ENCODE measurements around the gene LSS.

The LSS gene

GRCh38 chr21:46217511-46218196 is 10.9 kb downstream of the LSS start:
- DNase-seq: no peak

- no peak for DNase-seq
Observed at GRCh38 chr21:46216132-46216747, 12.3 kb downstream of the LSS start.

- no peak for DNase-seq
Observed at GRCh38 chr21:46215436-46216131, 13.0 kb downstream of the LSS start.

DNA sequence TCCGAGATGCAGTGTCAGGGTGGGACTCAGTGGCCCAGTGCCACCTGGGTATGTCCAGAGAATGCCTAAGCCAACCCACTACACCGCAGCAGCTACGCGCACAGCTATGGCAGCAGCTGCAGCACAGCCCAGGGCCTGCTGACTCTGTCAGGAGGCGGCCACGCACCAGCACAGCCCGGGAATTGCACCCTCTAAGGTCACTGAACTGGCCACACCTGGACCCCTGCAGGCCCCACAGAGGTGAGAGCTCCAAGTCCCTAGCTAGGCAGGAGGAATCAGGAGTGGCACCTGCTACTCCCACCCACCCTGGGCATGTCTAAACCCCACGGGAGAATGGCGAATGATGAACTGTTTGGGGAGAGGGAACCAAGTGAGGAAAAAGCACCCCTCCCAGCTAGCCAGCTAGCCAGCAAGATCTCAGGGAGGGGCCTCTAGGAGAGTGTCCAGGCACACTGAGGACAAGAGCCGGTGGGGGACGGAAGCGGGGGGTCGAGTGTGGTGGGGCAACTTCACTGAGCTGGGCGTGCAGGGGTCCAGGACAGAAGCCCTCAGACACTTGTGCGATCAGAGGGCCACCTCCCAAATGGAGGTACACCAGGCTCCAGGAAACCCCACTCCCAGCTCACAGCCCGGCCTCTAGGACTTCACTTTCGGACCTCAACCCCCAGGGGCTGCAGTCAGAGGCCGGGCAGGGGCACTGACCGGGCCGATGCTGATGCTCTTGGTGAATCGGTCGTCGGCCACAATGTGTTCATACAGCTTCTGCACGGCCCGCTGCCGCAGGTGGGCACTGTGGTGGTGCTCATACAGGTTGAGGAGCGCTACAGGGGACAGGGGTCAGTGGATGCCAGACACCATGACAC is 13.9 kb downstream of the LSS start:
- DNase-seq: no peak

DNA sequence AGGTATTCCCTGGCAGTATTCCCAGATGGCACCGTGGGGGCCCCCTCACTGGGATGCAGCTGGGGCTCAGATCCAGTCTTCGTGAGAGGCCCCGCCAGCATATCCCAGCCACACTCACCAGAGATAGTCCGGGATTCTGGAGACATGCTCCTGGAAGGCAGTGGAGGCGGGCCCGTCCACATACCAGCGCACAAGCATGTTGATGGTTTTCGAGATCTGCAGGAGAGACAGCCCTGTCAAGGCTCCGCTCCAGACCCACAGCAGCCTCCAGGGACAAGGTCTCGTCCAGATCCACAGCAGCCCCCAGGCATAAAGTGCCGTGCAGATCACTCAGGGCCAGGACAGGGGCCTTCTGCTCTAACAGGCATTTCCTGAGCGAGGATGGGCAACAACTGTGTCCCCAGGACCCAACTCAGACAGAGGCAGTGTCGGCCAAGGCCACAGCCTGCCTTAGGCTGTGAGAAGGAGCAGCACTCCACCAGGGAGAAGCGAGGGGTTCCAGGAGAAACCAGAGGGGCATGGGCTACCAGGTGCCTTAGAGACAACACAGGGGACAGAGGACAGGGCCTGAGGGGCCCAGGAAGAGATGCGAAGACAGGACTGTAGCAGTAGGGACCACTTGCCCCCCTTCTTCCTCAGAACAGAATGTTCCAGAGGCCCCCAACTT is 14.8 kb downstream of the LSS start:
- DNase-seq: no peak

GRCh38 chr21:46212721-46213484 is 15.7 kb downstream of the LSS start:
- DNase-seq: no peak

- no peak for DNase-seq
Observed at GRCh38 chr21:46211786-46212720, 16.5 kb downstream of the LSS start.

- DNase-seq: no peak
Observed at GRCh38 chr21:46211376-46211775, 17.2 kb downstream of the LSS start.

DNA sequence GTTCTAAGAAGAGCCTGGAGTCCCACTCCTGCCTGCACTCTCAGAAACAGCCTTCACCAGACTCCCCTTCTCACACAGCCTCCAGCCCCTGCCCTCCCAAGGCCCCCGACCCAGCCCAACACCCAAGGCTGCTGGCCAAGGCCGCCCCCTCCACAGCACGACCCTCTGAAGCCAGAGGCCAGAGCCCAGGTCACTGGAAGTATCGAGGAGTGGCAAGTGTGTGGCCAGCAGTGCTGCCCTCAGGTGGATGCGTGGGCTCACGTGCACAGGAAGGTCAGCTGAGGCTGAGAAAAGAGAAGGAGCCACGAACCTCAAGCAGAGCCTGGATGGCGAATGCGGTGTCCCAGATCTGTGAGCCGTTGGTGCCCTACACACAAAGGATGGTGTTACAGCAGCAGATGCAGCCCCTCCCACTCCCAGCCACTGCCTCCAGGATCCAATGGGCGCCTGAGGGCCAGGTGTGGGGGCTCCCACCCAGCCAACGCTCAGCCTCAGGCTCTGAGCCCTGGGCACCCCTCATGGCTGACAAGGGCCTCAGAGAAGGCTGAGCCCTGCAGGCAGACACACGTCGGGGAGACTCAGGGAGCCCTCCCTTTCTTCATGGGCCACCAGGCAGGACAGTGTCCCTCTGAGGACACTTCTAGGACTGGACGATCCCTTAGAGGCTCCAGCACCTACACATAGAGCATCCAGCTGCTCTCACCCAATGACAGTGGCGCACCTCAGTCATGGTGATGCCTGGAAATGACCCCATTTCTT is 18.0 kb downstream of the LSS start:
- DNase-seq: no peak

DNA sequence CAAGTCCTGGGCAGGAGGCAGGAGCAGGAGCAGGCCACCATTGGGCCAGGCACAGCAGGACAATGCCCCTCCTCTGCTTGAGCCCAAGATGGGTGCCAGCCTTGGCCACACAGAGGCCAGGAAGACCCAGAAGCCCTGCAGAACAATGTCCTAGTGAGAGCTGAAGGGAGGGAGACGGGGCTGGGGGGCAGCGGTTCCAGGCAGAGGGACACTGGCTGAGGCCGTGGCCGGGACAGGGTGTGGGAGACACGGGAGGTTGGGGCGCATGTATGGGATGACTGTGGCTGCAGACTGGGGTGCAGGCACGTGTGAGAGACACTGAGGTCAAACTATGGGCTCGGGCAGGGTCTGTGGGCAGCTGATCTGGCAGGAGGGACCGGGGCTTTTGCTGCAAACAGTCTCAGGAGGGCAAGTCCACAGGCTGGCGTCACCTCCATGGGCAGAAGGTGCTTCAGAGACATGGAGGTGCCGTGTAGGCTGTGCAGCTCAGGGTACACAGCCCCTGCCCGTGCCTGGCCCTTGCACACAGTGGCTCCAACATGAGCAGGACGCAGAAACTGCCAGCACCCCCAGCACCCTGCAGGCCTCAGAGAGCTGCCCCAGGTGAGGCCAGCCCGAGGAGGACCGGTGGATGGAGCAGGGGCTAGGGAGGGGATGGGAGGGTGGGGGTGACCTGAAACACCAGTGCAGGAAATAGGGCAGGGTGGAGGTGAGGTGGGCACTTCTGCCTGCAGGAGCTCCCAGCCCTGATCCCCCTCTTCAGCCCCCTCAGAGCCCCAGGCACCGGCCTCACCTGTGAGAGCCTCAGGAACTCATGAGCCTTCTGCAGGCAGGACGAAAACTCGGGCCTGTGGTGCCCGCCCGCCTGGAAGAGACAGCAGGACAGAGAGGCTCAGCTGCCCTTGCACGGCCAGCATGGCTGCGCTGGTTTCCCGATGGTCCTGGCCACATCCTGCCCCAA is 19.5 kb downstream of the LSS start:
- no peak for DNase-seq

GRCh38 chr21:46207920-46208591 is 20.5 kb downstream of the LSS start:
- no peak for DNase-seq

- no peak for DNase-seq
Observed at GRCh38 chr21:46207006-46207919, 21.3 kb downstream of the LSS start.

DNA sequence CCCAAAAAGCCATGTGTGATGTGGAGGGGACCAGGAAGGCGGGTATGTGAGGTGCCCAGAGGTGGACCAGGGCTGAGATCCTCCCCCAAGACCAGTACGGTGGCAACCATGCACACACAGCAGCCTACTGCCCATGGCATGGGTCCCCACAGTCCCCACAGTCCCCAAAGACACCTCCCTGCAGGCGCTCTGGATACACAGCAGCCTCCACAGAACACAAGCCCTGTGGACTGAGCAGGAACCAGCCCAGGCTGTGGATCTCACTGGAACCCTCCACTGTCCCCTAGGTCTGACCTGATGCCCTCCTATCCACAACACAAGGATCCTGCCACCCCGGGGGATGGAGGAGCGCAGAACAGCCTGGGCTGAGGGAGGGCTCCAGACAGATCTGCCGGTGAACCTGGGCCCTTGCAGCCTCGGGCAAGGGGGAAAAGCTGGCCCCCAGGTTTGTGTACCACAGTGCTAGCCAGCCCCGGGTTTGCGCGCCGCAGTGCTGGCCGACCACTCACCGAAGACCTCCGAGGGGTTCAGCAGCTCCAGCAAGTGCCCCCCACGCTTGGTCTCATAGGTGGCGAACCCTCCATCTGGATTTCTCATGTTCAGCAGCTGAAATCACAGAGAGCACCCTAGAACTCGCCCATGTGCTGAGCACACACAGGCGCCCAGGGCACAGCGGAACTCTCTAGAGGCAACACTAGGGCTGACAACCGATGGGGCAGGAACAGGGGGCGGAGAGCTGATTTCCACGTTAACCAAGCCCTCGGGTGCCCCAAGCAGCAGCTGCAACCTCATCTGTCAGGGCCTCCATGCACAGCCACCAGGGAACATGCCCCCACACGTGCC is 22.2 kb downstream of the LSS start:
- no peak for DNase-seq

GRCh38 chr21:46205766-46206162 is 22.8 kb downstream of the LSS start:
- DNase-seq: no peak

DNA sequence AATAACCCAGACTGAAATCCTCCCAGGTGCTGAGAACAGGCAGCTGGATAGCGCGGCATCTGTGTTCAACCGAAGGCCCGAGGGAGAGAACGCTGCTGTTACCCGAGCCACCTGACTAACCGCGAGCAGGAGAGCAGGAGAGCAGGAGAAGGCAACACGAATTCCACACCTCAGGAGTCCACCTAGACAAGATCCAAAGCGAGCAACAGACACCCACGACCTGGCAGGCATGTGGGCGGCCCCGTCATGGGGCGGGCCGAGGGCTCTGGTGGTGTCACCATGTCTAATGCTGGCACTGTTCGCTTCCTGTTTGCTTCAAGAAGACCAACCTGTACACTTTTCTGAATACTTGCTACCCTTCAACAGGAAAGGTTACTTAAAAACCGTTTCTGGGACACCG is 23.4 kb downstream of the LSS start:
- no peak for DNase-seq

GRCh38 chr21:46203203-46203600 is 25.4 kb downstream of the LSS start:
- peak; percentile 13 for DNase-seq

Data from right forelimb (tissue), 1 donor.